Measurements from ENCODE around the gene ZBTB4.

Gene ZBTB4

GRCh38 chr17:7460850-7461660 lies 18.4 kb downstream of the ZBTB4 start:
- H3K9ac ChIP-seq (ENCODE audit: low read depth, low read length, poor library complexity, severe bottlenecking), result no peak overlapping the region
- no peaks in the 10 kb centered on the region for H4K20me1 ChIP-seq (ENCODE audit: insufficient read depth, low read length, poor library complexity, severe bottlenecking)
- H3F3A ChIP-seq (ENCODE audit: low read depth), result peaks cover 4% of the 10 kb centered on the region; the same call in 1 of the 2 replicates
- peaks cover 11% of the 10 kb centered on the region for H3K4me1 ChIP-seq (ENCODE audit: insufficient read depth, low read length, poor library complexity, severe bottlenecking)
- H2AFZ ChIP-seq (ENCODE audit: low read length), result no peak overlapping the region
- peaks cover 4% of the 10 kb centered on the region; the same call in 1 of the 2 replicates for H3K79me2 ChIP-seq (ENCODE audit: insufficient read depth, low read length)
- no peaks in the 10 kb centered on the region for H3K9me3 ChIP-seq (ENCODE audit: insufficient read depth, low read depth, low read length)
- H3K27me3 ChIP-seq (ENCODE audit: insufficient read depth, low read length, poor library complexity, severe bottlenecking), result no peaks in the 10 kb centered on the region
- H3K4me2 ChIP-seq (ENCODE audit: low read depth, low read length, poor library complexity, severe bottlenecking), result no peak overlapping the region
- TF ChIP-seq EZH2phosphoT487 (IDR thresholded peaks at IDR 0.05; ENCODE audit: borderline replicate concordance) (no peak), CTCF (conservative IDR thresholded peaks at IDR 0.05; ENCODE audit: low read length) (no peak)
- H3K36me3 ChIP-seq (ENCODE audit: insufficient read depth, low read length), result peaks cover 13% of the 10 kb centered on the region; the same call in 1 of the 2 replicates
- H3K4me3 ChIP-seq (ENCODE audit: low read length, poor library complexity, severe bottlenecking), result no peak overlapping the region
- no peaks in the 10 kb centered on the region for H3K9me2 ChIP-seq (replicated peaks; ENCODE audit: low read depth, low read length)

GRCh38 chr17:7459961-7460545 lies 19.4 kb downstream of the ZBTB4 start:
- Histone ChIP-seq H3K9me2 (replicated peaks; ENCODE audit: low read depth, low read length) (no peaks in the 10 kb centered on the region), H3K9me3 (ENCODE audit: insufficient read depth, low read depth, low read length) (no peaks in the 10 kb centered on the region), H2AFZ (ENCODE audit: low read length) (no peak overlapping the region), H3K4me2 (ENCODE audit: low read depth, low read length, poor library complexity, severe bottlenecking) (no peak overlapping the region), H3K27me3 (ENCODE audit: insufficient read depth, low read length, poor library complexity, severe bottlenecking) (no peaks in the 10 kb centered on the region), H3K79me2 (ENCODE audit: insufficient read depth, low read length) (peaks cover 4% of the 10 kb centered on the region; the same call in 1 of the 2 replicates), H3F3A (ENCODE audit: low read depth) (peaks cover 4% of the 10 kb centered on the region), H3K4me3 (ENCODE audit: low read length, poor library complexity, severe bottlenecking) (no peak overlapping the region), H3K36me3 (ENCODE audit: insufficient read depth, low read length) (peaks cover 13% of the 10 kb centered on the region; the same call in 1 of the 2 replicates), H3K4me1 (ENCODE audit: insufficient read depth, low read length, poor library complexity, severe bottlenecking) (peaks cover 12% of the 10 kb centered on the region), H4K20me1 (ENCODE audit: insufficient read depth, low read length, poor library complexity, severe bottlenecking) (no peaks in the 10 kb centered on the region), H3K9ac (ENCODE audit: low read depth, low read length, poor library complexity, severe bottlenecking) (no peak overlapping the region)
- TF ChIP-seq EZH2phosphoT487 (IDR thresholded peaks at IDR 0.05; ENCODE audit: borderline replicate concordance) (no peak), CTCF (conservative IDR thresholded peaks at IDR 0.05; ENCODE audit: low read length) (no peak)

- Histone ChIP-seq H3K36me3 (ENCODE audit: insufficient read depth, low read length) (no peaks in the 10 kb centered on the region), H3K9ac (ENCODE audit: low read depth, low read length, poor library complexity, severe bottlenecking) (no peak overlapping the region), H3K9me2 (replicated peaks; ENCODE audit: low read depth, low read length) (no peaks in the 10 kb centered on the region), H3K4me2 (ENCODE audit: low read depth, low read length, poor library complexity, severe bottlenecking) (no peak overlapping the region), H3K9me3 (ENCODE audit: insufficient read depth, low read depth, low read length) (no peaks in the 10 kb centered on the region), H3K4me3 (ENCODE audit: low read length, poor library complexity, severe bottlenecking) (no peak overlapping the region), H3K27me3 (ENCODE audit: insufficient read depth, low read length, poor library complexity, severe bottlenecking) (no peaks in the 10 kb centered on the region), H4K20me1 (ENCODE audit: insufficient read depth, low read length, poor library complexity, severe bottlenecking) (no peaks in the 10 kb centered on the region), H2AFZ (ENCODE audit: low read length) (no peak overlapping the region), H3F3A (ENCODE audit: low read depth) (no peaks in the 10 kb centered on the region), H3K79me2 (ENCODE audit: insufficient read depth, low read length) (no peaks in the 10 kb centered on the region), H3K4me1 (ENCODE audit: insufficient read depth, low read length, poor library complexity, severe bottlenecking) (peaks cover 8% of the 10 kb centered on the region)
- TF ChIP-seq CTCF (conservative IDR thresholded peaks at IDR 0.05; ENCODE audit: low read length) (no peak), EZH2phosphoT487 (IDR thresholded peaks at IDR 0.05; ENCODE audit: borderline replicate concordance) (no peak)
These were observed 31.0 kb downstream of the ZBTB4 start for GRCh38 chr17:7448461-7448860.
